IMR-90 (cell line): ENCODE data around the gene APLN. TPM values are rescaled to one million over a fixed set of nuclear protein-coding genes. Genes with fewer than 3 reads are reported as not detected.

Experiments
- ATAC-seq: fragments of 200-7000 bp; cut with Tn5 transposase; 2 replicates; pipeline ENCODE4 v1.9.1; 2020; ENCODE audit warnings: low read depth, mild to moderate bottlenecking, moderate library complexity
- BruUV-seq: library from RNA; stranded (reverse); fragments of 400-500 nt; replicated peaks from 2 replicates; lab custom pipeline; 2021; lab: Mats Ljungman, UMichigan
- CTCF ChIA-PET: fragments of 300-600 bp; formaldehyde crosslinking; extraction: SDS; loops from one replicate; lab custom pipeline; 2021; ENCODE audit warnings: antibody characterized with exemption; lab: Yijun Ruan, JAX
- POLR2A ChIA-PET: fragments of 300-600 bp; sonication (Branson Sonifier 250); formaldehyde crosslinking; loops from one replicate; lab custom pipeline; 2022; ENCODE audit warnings: antibody characterized with exemption; ENCODE audit not compliant: unreplicated experiment; lab: Charles Lee
- DNase-seq: peaks from one replicate; pipeline ENCODE4 v3.0.0; 2013
- H2AFZ ChIP-seq: replicated peaks from 2 replicates; pipeline ENCODE3; 2013; ENCODE audit warnings: low read length, mild to moderate bottlenecking; ENCODE audit not compliant: poor library complexity
- H2AK5ac ChIP-seq: 2 replicates; pipeline ENCODE4 v1.6.1; 2013; ENCODE audit warnings: low read depth, low read length, inconsistent platforms
- H2AK9ac ChIP-seq: replicated peaks from 2 replicates; pipeline ENCODE3; 2013; ENCODE audit warnings: mild to moderate bottlenecking, low read depth, low read length, moderate library complexity; ENCODE audit not compliant: poor library complexity
- H2BK120ac ChIP-seq: 2 replicates; pipeline ENCODE4 v1.6.1; 2013; ENCODE audit warnings: low read depth, low read length, inconsistent platforms
- H2BK15ac ChIP-seq: 3 replicates; pipeline ENCODE4 v1.6.1; 2013; ENCODE audit warnings: low read depth, low read length, inconsistent platforms
- H2BK20ac ChIP-seq: 2 replicates; pipeline ENCODE4 v1.6.1; 2013; ENCODE audit warnings: low read depth, mild to moderate bottlenecking, inconsistent platforms, low read length, moderate library complexity
- H2BK5ac ChIP-seq: 2 replicates; pipeline ENCODE4 v1.6.1; 2013; ENCODE audit warnings: mild to moderate bottlenecking, low read depth, low read length, inconsistent platforms; ENCODE audit not compliant: poor library complexity, severe bottlenecking
- H3K14ac ChIP-seq: replicated peaks from 2 replicates; pipeline ENCODE4 v1.6.1; 2013; ENCODE audit warnings: low read depth, low read length, inconsistent platforms
- H3K18ac ChIP-seq: 2 replicates; pipeline ENCODE4 v1.6.1; 2013; ENCODE audit warnings: low read depth, low read length, control low read depth
- H3K23ac ChIP-seq: 2 replicates; pipeline ENCODE4 v1.6.1; 2013; ENCODE audit warnings: low read depth, low read length, inconsistent platforms
- H3K27ac ChIP-seq: 2 replicates; pipeline ENCODE4 v1.5.1; 2013; ENCODE audit warnings: mild to moderate bottlenecking, control low read depth, low read length; ENCODE audit not compliant: insufficient read depth
- H3K27me3 ChIP-seq: 2 replicates; pipeline ENCODE4 v1.6.1; 2013; ENCODE audit warnings: low read length; ENCODE audit not compliant: control insufficient read depth, insufficient read depth
- H3K36me3 ChIP-seq: 2 replicates; pipeline ENCODE4 v1.6.1; 2013; ENCODE audit warnings: low read length, mixed read lengths; ENCODE audit not compliant: control insufficient read depth, insufficient read depth
- H3K4ac ChIP-seq: 2 replicates; pipeline ENCODE4 v1.6.1; 2013; ENCODE audit warnings: low read depth, low read length, inconsistent platforms
- H3K4me1 ChIP-seq: 2 replicates; pipeline ENCODE4 v1.6.1; 2013; ENCODE audit warnings: low read length, mixed read lengths; ENCODE audit not compliant: control insufficient read depth, insufficient read depth
- H3K4me2 ChIP-seq: 2 replicates; pipeline ENCODE4 v1.6.1; 2013; ENCODE audit warnings: low read depth, mild to moderate bottlenecking, control low read depth, low read length, moderate library complexity
- H3K4me3 ChIP-seq: 2 replicates; pipeline ENCODE4 v1.5.1; 2013; ENCODE audit warnings: low read depth, mild to moderate bottlenecking, control low read depth, low read length, moderate library complexity; ENCODE audit not compliant: insufficient read depth
- H3K56ac ChIP-seq: 2 replicates; pipeline ENCODE4 v1.6.1; 2013; ENCODE audit warnings: low read length, inconsistent platforms; ENCODE audit not compliant: insufficient read depth; ENCODE audit errors: extremely low read depth
- H3K79me1 ChIP-seq, 2 experiments: 2 replicates each; pipeline ENCODE4 v1.6.1; 2013; ENCODE audit warnings: low read length in 2 of 2, inconsistent platforms in 1 of 2, low read depth in 1 of 2
- H3K9ac ChIP-seq: 2 replicates; pipeline ENCODE4 v1.6.1; 2013; ENCODE audit warnings: low read depth, low read length, control low read depth
- H3K9me1 ChIP-seq: 2 replicates; pipeline ENCODE4 v1.6.1; 2013; ENCODE audit warnings: low read length, inconsistent platforms; ENCODE audit not compliant: insufficient read depth
- H3K9me3 ChIP-seq: 2 replicates; pipeline ENCODE4 v1.6.1; 2013; ENCODE audit warnings: low read length; ENCODE audit not compliant: control insufficient read depth, insufficient read depth
- H4K20me1 ChIP-seq: 2 replicates; pipeline ENCODE4 v1.6.1; 2013; ENCODE audit warnings: low read length, inconsistent platforms; ENCODE audit not compliant: insufficient read depth
- H4K5ac ChIP-seq: 2 replicates; pipeline ENCODE4 v1.6.1; 2013; ENCODE audit warnings: mild to moderate bottlenecking, low read depth, low read length, control low read depth
- H4K8ac ChIP-seq, 2 experiments: 2 replicates each; pipeline ENCODE4 v1.6.1; 2013; ENCODE audit warnings: low read depth in 2 of 2, low read length in 2 of 2, control low read depth in 1 of 2, inconsistent platforms in 1 of 2
- H4K91ac ChIP-seq: 2 replicates; pipeline ENCODE4 v1.6.1; 2013; ENCODE audit warnings: low read depth, low read length, inconsistent platforms; ENCODE audit not compliant: insufficient read depth
- CEBPB ChIP-seq: IDR thresholded peaks from 2 replicates; pipeline ENCODE4 v1.6.1; 2012; ENCODE audit warnings: low read depth, low read length, improper control_type of control experiment
- ELK1 ChIP-seq: fragments of 150-350 bp; IDR thresholded peaks from 2 replicates; pipeline ENCODE4 v1.6.1; 2016; ENCODE audit warnings: low read depth, mild to moderate bottlenecking, low read length, moderate library complexity, borderline replicate concordance
- NFE2L2 ChIP-seq: fragments of 150-350 bp; IDR thresholded peaks from 2 replicates; pipeline ENCODE4 v1.6.1; 2016; ENCODE audit warnings: low read depth, mild to moderate bottlenecking, low read length
- POLR2A ChIP-seq: IDR thresholded peaks from 2 replicates; pipeline ENCODE4 v1.6.1; 2012; ENCODE audit warnings: mild to moderate bottlenecking, low read depth, low read length
- RFX5 ChIP-seq: IDR thresholded peaks from 2 replicates; pipeline ENCODE4 v1.8.0; 2012; ENCODE audit warnings: low read depth, mild to moderate bottlenecking, low read length, moderate library complexity
- SMC3 ChIP-seq: fragments of 150-350 bp; IDR thresholded peaks from 2 replicates; pipeline ENCODE4 v1.6.1; 2016; ENCODE audit warnings: low read depth, mild to moderate bottlenecking, antibody characterized with exemption, low read length, moderate library complexity
- WGBS, 2 experiments: methylation state at CpG; one replicate each; pipeline versions ENCODE4 v1.1.5 to v1.1.7; 2013; ENCODE audit warnings: missing lambda C conversion rate in 2 of 2; ENCODE audit not compliant: insufficient read length in 1 of 2; ENCODE audit errors: extremely low coverage in 2 of 2; 5-methylcytosine and 5-hydroxymethylcytosine counted together
- dilution Hi-C: fragments of 300-500 bp; cut with HindIII; formaldehyde crosslinking; loops from one replicate; pipeline ENCODE4 v1.14.3; 2018; ENCODE audit warnings: low sequenced_read_pairs; ENCODE audit not compliant: unreplicated experiment
- in situ Hi-C: fragments of 300-500 bp; cut with MboI; formaldehyde crosslinking; loops from 3 replicates; pipeline ENCODE4 v1.14.3; 2019; ENCODE audit warnings: low sequenced_read_pairs, inconsistent platforms, mixed read lengths
- intact Hi-C: fragments of 100-400 bp; cut with micrococcal nuclease; formaldehyde crosslinking; loops from 2 replicates; pipeline ENCODE4 v1.10.0; 2022
- polyA plus RNA-seq, 3 experiments: library from polyadenylated mRNA; depleted of rRNA; stranded (reverse); fragments of >200 nt; gene quantifications; 2 replicates each; pipeline ENCODE4 v1.2.3, GENCODE V29; 2012; ENCODE audit warnings: low replicate concordance in 1 of 3
- total RNA-seq: library from RNA; depleted of rRNA; stranded (reverse); fragments of >200 nt; gene quantifications from 2 replicates; pipeline ENCODE4 v1.2.3, GENCODE V29; 2012

APLN gene
- total and polyA plus RNA-seq, 2 of the 4 experiments (the other 2 are of a cell fraction): 0.18 to 0.72 TPM

- POLR2A ChIA-PET: no interaction called here
- dilution Hi-C loops: no loop called here
- Histone ChIP-seq H3K14ac (no peak overlapping the region), H3K4ac (no peak overlapping the region), H3K27me3 (peaks cover 10% of the 10 kb centered on the region; the same call in 1 of the 2 replicates), H2AFZ (no peak overlapping the region), H2BK5ac (no peak overlapping the region), H3K23ac (no peak overlapping the region), H4K20me1 (no peaks in the 10 kb centered on the region), H3K4me3 (no peak overlapping the region), H2AK5ac (no peak overlapping the region), H3K79me1 (no peaks in the 10 kb centered on the region), H2BK15ac (no peak overlapping the region), H4K91ac (no peak overlapping the region), H3K9me1 (no peaks in the 10 kb centered on the region), H3K18ac (no peak overlapping the region), H3K9ac (no peak overlapping the region), H3K4me1 (no peaks in the 10 kb centered on the region), H2BK20ac (no peak overlapping the region), H3K36me3 (no peaks in the 10 kb centered on the region), H4K8ac (no peak overlapping the region), H4K5ac (no peak overlapping the region), H2BK120ac (no peak overlapping the region), H3K27ac (no peak overlapping the region), H2AK9ac (no peak overlapping the region), H3K56ac (no peak overlapping the region), H3K4me2 (no peak overlapping the region), H3K9me3 (peaks cover 7% of the 10 kb centered on the region)
- TF ChIP-seq ELK1 (no peak), NFE2L2 (no peak), RFX5 (no peak), SMC3 (no peak), POLR2A (no peak), CEBPB (no peak)
- WGBS, 2 experiments: 29% methylated on average over 3 of the region's 3 CpGs; no CpG with 5 or more reads in 1 of the 2 experiments
- in situ Hi-C loops: no loop called here
- CTCF ChIA-PET: interaction anchor here (0.9 kb wide), 1 partner anchor 84 kb away, joined by 3 read pairs; no protein-coding TSS in a partner anchor
- no peak for ATAC-seq
- intact Hi-C loops: no loop called here
- no TSS peak for BruUV-seq
- DNase-seq: peak; percentile 51
Observed at GRCh38 chrX:129641941-129642340, 12.8 kb downstream of the APLN start.
